OCI-LY7 (cell line): ENCODE results near the gene C16orf54. TPM values are rescaled to one million over a fixed set of nuclear protein-coding genes. Genes with fewer than 3 reads are reported as not detected.

Experiments used
- BruUV-seq: library from RNA; stranded (reverse); fragments of 400-500 nt; replicated peaks from 2 replicates; lab custom pipeline; 2021; lab: Mats Ljungman, UMichigan
- CTCF ChIA-PET: fragments of 300-600 bp; sonication (Branson Sonifier 250); formaldehyde crosslinking; loops from one replicate; lab custom pipeline; 2022; ENCODE audit warnings: antibody characterized with exemption; ENCODE audit not compliant: unreplicated experiment; lab: Charles Lee
- POLR2A ChIA-PET: fragments of 300-600 bp; sonication (Branson Sonifier 250); formaldehyde crosslinking; loops from one replicate; lab custom pipeline; 2022; ENCODE audit warnings: antibody characterized with exemption; lab: Charles Lee
- DNase-seq: peaks from one replicate; pipeline ENCODE4 v3.0.0-alpha.2; 2015; ENCODE audit warnings: low spot score
- H2AFZ ChIP-seq: fragments of 200-600 bp; sonication (generic), shearing (Covaris generic); 2 replicates; pipeline ENCODE4 v1.6.1; 2014; ENCODE audit warnings: mild to moderate bottlenecking, antibody characterized with exemption, low read length, moderate library complexity
- H3K27ac ChIP-seq: fragments of 200-600 bp; sonication (generic); 2 replicates; pipeline ENCODE4 v1.5.1; 2014; ENCODE audit warnings: mixed run types, low read depth, mild to moderate bottlenecking, moderate library complexity, low read length, inconsistent platforms; ENCODE audit not compliant: poor library complexity, severe bottlenecking
- H3K36me3 ChIP-seq: fragments of 200-600 bp; sonication (generic); 2 replicates; pipeline ENCODE4 v1.6.1; 2014; ENCODE audit warnings: mild to moderate bottlenecking, antibody characterized with exemption, low read length, moderate library complexity, mixed read lengths; ENCODE audit not compliant: insufficient read depth
- H3K4me1 ChIP-seq: fragments of 200-600 bp; sonication (generic); 2 replicates; pipeline ENCODE4 v1.5.1; 2014; ENCODE audit warnings: mild to moderate bottlenecking, low read length; ENCODE audit not compliant: insufficient read depth, poor library complexity, severe bottlenecking
- H3K4me2 ChIP-seq: fragments of 200-600 bp; sonication (generic); 2 replicates; pipeline ENCODE4 v1.6.1; 2014; ENCODE audit warnings: mild to moderate bottlenecking, low read length
- H3K4me3 ChIP-seq: fragments of 200-600 bp; sonication (generic); 2 replicates; pipeline ENCODE4 v1.5.1; 2014; ENCODE audit warnings: mild to moderate bottlenecking, low read depth, low read length; ENCODE audit not compliant: poor library complexity, severe bottlenecking
- H3K79me2 ChIP-seq: fragments of 200-600 bp; sonication (generic); 2 replicates; pipeline ENCODE4 v1.6.1; 2016; ENCODE audit warnings: low read depth, mild to moderate bottlenecking, low read length, moderate library complexity, mixed read lengths; ENCODE audit not compliant: insufficient read depth
- H3K9me2 ChIP-seq: fragments of 200-600 bp; sonication (generic); 2 replicates; pipeline ENCODE4 v1.6.1; 2016; ENCODE audit warnings: mild to moderate bottlenecking, low read length, mixed read lengths; ENCODE audit not compliant: insufficient read depth
- H3K9me3 ChIP-seq: fragments of 200-600 bp; sonication (generic); 2 replicates; pipeline ENCODE4 v1.6.1; 2014; ENCODE audit warnings: mild to moderate bottlenecking, mixed run types, low read length, mixed read lengths
- H4K20me1 ChIP-seq: fragments of 200-600 bp; sonication (generic); 2 replicates; pipeline ENCODE4 v1.6.1; 2014; ENCODE audit warnings: mild to moderate bottlenecking, antibody characterized with exemption, low read length, moderate library complexity, mixed read lengths; ENCODE audit not compliant: insufficient read depth
- EZH2phosphoT487 ChIP-seq: fragments of 200-600 bp; sonication (generic); IDR thresholded peaks from 2 replicates; pipeline ENCODE4 v1.6.1; 2018; ENCODE audit warnings: low read depth, borderline replicate concordance, mild to moderate bottlenecking, mixed run types, antibody characterized with exemption, low read length, moderate library complexity, mixed read lengths
- intact Hi-C: fragments of 100-400 bp; cut with micrococcal nuclease; formaldehyde crosslinking; loops from one replicate; pipeline ENCODE4 v1.10.0; 2022; ENCODE audit not compliant: unreplicated experiment
- total RNA-seq, 2 experiments: library from RNA; depleted of rRNA in 1 of 2; stranded (reverse); fragments of >200 nt in 1 of 2; shearing (Covaris generic) in 1 of 2; gene quantifications; 2 replicates each; pipeline ENCODE4 v1.2.3, GENCODE V29; 2014 to 2022
- TF ChIP-seq, protein P1 (sequence below): fragments of 200-600 bp; sonication (generic); conservative IDR thresholded peaks from 2 replicates; pipeline ENCODE4 v1.5.1; 2014; ENCODE audit warnings: mild to moderate bottlenecking, antibody characterized with exemption, low read length, moderate library complexity, mixed read lengths

The C16orf54 gene
- total RNA-seq, 2 experiments from 2014 or later: 0.32 TPM; not detected in 1

DNA sequence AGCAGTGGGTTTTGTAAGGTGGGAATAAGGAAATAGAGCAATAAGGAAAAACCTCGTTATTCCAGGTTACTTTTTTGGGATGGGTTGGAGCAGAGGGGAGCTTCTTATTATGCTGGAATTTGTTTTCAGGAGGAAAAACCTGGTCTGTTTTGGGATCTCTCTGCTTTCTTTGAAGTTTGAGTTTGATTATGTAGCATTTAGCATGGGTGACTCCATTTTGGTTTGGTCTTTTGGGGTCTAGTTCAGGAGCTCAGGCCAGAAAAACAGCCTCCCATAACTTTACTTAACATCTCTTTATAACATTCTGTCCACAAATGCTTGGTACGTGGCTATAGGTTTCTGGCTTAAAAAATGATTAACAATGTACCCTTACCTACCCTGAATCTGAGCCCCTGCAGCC, 23.7 kb upstream of the C16orf54 start:
- H3K9me3 ChIP-seq: no peaks in the 10 kb centered on the region
- DNase-seq: no peak
- H3K4me2 ChIP-seq: no peak overlapping the region
- no peak for TF ChIP-seq EZH2phosphoT487
- TF ChIP-seq, protein P1, sequence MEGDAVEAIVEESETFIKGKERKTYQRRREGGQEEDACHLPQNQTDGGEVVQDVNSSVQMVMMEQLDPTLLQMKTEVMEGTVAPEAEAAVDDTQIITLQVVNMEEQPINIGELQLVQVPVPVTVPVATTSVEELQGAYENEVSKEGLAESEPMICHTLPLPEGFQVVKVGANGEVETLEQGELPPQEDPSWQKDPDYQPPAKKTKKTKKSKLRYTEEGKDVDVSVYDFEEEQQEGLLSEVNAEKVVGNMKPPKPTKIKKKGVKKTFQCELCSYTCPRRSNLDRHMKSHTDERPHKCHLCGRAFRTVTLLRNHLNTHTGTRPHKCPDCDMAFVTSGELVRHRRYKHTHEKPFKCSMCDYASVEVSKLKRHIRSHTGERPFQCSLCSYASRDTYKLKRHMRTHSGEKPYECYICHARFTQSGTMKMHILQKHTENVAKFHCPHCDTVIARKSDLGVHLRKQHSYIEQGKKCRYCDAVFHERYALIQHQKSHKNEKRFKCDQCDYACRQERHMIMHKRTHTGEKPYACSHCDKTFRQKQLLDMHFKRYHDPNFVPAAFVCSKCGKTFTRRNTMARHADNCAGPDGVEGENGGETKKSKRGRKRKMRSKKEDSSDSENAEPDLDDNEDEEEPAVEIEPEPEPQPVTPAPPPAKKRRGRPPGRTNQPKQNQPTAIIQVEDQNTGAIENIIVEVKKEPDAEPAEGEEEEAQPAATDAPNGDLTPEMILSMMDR: no peak
- BruUV-seq: no TSS peak
- H3K36me3 ChIP-seq: no peaks in the 10 kb centered on the region
- no peak overlapping the region for H3K4me3 ChIP-seq
- H2AFZ ChIP-seq: no peak overlapping the region
- POLR2A ChIA-PET: interaction anchor here (0.6 kb wide), 1 partner anchor 150 kb away, joined by 3 read pairs; no protein-coding TSS in a partner anchor
- no peaks in the 10 kb centered on the region for H3K9me2 ChIP-seq
- intact Hi-C loops: no loop called here
- H4K20me1 ChIP-seq: no peaks in the 10 kb centered on the region
- H3K4me1 ChIP-seq: no peaks in the 10 kb centered on the region
- CTCF ChIA-PET: no interaction called here
- no peaks in the 10 kb centered on the region for H3K79me2 ChIP-seq
- no peak overlapping the region for H3K27ac ChIP-seq

GRCh38 chr16:29767062-29767461, 21.3 kb upstream of the C16orf54 start:
- Histone ChIP-seq H3K9me3 (no peaks in the 10 kb centered on the region), H3K79me2 (no peaks in the 10 kb centered on the region), H2AFZ (no peak overlapping the region), H3K4me1 (no peaks in the 10 kb centered on the region), H3K4me3 (no peak overlapping the region), H3K36me3 (no peaks in the 10 kb centered on the region), H3K27ac (no peak overlapping the region), H3K4me2 (no peak overlapping the region), H4K20me1 (no peaks in the 10 kb centered on the region), H3K9me2 (no peaks in the 10 kb centered on the region)
- no peak for TF ChIP-seq EZH2phosphoT487
- TF ChIP-seq, protein P1: no peak
- no peak for DNase-seq
- POLR2A ChIA-PET: interaction anchor here (1.3 kb wide), 1 partner anchor 23 kb away, joined by 3 read pairs; no protein-coding TSS in a partner anchor
- intact Hi-C loops: no loop called here
- CTCF ChIA-PET: no interaction called here
- BruUV-seq: no TSS peak

DNA sequence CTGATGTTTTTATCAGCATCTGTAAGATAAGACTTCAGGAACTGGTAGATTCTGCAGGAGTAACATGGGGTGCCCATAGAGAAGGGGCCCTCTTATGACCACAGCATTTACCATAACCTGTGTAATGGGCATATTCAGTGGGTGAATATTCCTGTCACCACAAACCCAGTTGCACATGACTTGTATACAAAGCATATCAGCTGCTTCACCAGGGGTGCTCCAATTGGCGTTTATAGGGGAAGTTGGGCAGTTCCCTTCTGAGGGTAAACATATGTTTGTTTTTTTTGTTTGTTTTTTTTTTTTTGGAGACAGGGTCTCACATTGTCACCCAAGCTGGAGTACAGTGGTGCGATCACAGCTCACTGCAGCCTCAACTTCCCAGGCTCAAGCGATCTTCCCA, 20.8 kb upstream of the C16orf54 start:
- no peak for TF ChIP-seq EZH2phosphoT487
- TF ChIP-seq, protein P1: no peak
- intact Hi-C loops: no loop called here
- DNase-seq: no peak

More for the DNA sequence above, 20.8 kb upstream of the C16orf54 start:
- Histone ChIP-seq H3K27ac (no peak overlapping the region), H3K9me2 (no peaks in the 10 kb centered on the region), H3K4me3 (no peak overlapping the region), H4K20me1 (no peaks in the 10 kb centered on the region), H2AFZ (no peak overlapping the region), H3K4me2 (no peak overlapping the region), H3K79me2 (no peaks in the 10 kb centered on the region), H3K4me1 (no peaks in the 10 kb centered on the region), H3K36me3 (no peaks in the 10 kb centered on the region), H3K9me3 (no peaks in the 10 kb centered on the region)
- POLR2A ChIA-PET: interaction anchor here (0.7 to 1.3 kb wide), 2 partner anchors 23 to 187 kb away, joined by 3 to 5 read pairs; no protein-coding TSS in a partner anchor
- CTCF ChIA-PET: no interaction called here
- no TSS peak for BruUV-seq
